ENCODE data around the gene KLK12.

KLK12 gene

DNA sequence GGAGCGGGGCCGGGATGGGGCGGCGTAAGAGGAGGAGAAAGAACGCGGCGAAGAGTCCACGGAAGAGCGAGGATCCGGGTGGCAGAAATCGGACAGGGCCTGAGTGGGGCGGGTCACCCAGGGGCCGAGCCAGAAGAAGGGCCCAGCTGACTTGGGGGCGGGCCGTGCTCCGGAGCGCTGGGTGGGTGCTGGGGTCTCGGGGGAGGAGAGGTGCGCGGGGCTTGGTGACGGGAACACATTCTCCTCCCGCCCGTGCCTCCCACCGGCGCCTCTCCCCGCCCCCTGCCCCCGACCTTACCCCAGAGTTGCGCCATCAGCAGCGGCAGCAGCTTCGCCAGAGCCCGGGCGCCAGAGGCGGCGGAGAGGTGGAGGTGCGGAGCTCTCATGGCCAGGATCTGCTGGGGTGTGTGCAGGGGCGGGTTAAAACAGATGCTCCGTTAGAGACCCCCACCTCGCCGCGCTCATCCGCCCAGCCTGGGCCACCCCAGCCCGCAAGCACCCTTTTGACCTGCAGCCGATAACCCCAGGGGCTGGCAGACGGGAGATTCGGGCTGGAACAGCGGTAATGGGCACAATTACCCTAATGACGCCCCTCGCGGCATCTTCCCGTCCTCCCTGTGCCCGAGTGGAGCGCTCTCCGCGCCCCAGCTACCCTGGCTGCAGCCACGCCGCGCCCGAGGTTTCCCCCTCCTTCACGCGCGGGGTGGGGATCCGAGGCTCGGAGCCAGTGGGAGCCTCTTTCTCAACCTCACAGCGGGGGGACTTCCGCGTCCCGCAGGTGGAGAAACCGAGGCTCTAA, 15.9 kb downstream of the KLK12 start:
- H3K36me3 ChIP-seq (ENCODE audit: control insufficient read depth, insufficient read depth, low read length): no peaks in the 10 kb centered on the region
- H3K4me3 ChIP-seq (ENCODE audit: low read depth, low read length): peak overlapping the region; percentile 47
- no peak overlapping the region for H3K9ac ChIP-seq

GRCh38 chr19:51016798-51017683, 17.8 kb downstream of the KLK12 start:
- H3K79me2 ChIP-seq: no peaks in the 10 kb centered on the region
- H3K4me2 ChIP-seq (ENCODE audit: low read length): peak overlapping the region; percentile 65
- H3K4me3 ChIP-seq (ENCODE audit: low read depth, low read length): peak overlapping the region; percentile 33
- peak; percentile 78 for TF ChIP-seq CTCF (IDR thresholded peaks at IDR 0.05)
- H3K9ac ChIP-seq: no peak overlapping the region
- peaks cover 10% of the 10 kb centered on the region for H3K4me1 ChIP-seq
- H2AFZ ChIP-seq: peak overlapping the region; percentile 75
- no peaks in the 10 kb centered on the region for H3K9me3 ChIP-seq (ENCODE audit: control insufficient read depth, low read length)
- no peaks in the 10 kb centered on the region for H3K36me3 ChIP-seq (ENCODE audit: control insufficient read depth, insufficient read depth, low read length)
- H3K27ac ChIP-seq: no peak overlapping the region
- no peaks in the 10 kb centered on the region for H3K27me3 ChIP-seq (ENCODE audit: control insufficient read depth, insufficient read depth, low read length)

More for the DNA sequence above, 15.9 kb downstream of the KLK12 start:
- no peaks in the 10 kb centered on the region for H3K79me2 ChIP-seq
- H3K4me1 ChIP-seq: peaks cover 10% of the 10 kb centered on the region
- H3K9me3 ChIP-seq (ENCODE audit: control insufficient read depth, low read length): no peaks in the 10 kb centered on the region
- no peak for TF ChIP-seq CTCF (IDR thresholded peaks at IDR 0.05)
- peak overlapping the region; percentile 87 for H3K4me2 ChIP-seq (ENCODE audit: low read length)
- peak overlapping the region; percentile 65 for H2AFZ ChIP-seq
- H3K27ac ChIP-seq: no peak overlapping the region
- no peaks in the 10 kb centered on the region for H3K27me3 ChIP-seq (ENCODE audit: control insufficient read depth, insufficient read depth, low read length)

DNA sequence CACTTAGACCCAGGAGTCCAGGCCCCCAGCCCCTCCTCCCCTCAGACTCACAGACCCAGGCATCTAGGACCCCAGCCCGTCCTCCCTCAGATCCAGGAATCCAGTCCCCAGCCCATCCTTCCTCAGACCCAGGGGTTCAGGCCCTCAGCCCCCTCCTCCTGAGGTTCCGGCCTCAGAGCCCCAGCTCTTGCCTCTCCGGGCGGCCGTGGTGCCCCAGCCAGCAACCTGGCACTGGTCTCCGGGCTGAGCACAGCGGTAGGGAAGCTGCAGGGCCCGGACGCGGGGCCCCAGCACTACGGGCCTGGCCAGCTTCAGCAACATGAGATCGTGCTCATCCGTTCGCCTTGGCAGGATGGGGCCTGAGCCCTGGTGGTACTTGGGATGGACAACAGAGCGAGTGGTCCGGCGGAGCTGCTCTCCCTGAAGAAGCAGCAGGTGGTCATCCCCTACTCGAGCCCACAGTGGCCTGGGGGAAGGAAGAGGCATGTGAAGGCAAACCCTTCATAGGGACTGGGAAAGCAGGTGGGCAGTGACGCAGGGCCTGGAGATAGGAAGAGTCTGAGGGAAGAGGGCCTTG, 19.0 kb downstream of the KLK12 start:
- Histone ChIP-seq H3K9me3 (ENCODE audit: control insufficient read depth, low read length) (no peaks in the 10 kb centered on the region), H3K4me1 (peaks cover 8% of the 10 kb centered on the region), H3K9ac (no peak overlapping the region), H3K27ac (no peak overlapping the region), H3K36me3 (ENCODE audit: control insufficient read depth, insufficient read depth, low read length) (no peaks in the 10 kb centered on the region), H2AFZ (no peak overlapping the region), H3K27me3 (ENCODE audit: control insufficient read depth, insufficient read depth, low read length) (no peaks in the 10 kb centered on the region), H3K4me3 (ENCODE audit: low read depth, low read length) (no peak overlapping the region), H3K4me2 (ENCODE audit: low read length) (no peak overlapping the region), H3K79me2 (no peaks in the 10 kb centered on the region)
- no peak for TF ChIP-seq CTCF (IDR thresholded peaks at IDR 0.05)

DNA sequence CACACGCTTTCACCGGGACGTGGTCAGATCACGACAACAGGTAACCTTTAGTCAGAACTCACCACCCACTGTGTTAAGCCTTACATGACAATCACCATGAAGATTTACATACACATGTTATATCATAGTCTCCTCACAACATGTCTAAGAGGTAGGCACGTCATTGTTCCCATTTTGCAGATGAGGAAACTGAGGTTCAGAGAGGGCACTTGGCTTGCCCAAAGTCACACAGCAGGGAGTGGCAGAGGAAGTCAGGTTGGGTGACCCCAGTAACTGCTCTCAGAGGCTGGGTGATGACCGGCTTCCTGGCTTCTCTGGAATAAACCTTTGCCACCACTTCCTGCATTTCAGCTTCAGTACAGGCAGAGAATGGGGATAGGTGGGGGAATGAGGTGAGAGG, 20.6 kb downstream of the KLK12 start:
- Histone ChIP-seq H3K36me3 (ENCODE audit: control insufficient read depth, insufficient read depth, low read length) (no peaks in the 10 kb centered on the region), H2AFZ (no peak overlapping the region), H3K27me3 (ENCODE audit: control insufficient read depth, insufficient read depth, low read length) (no peaks in the 10 kb centered on the region), H3K79me2 (no peaks in the 10 kb centered on the region), H3K4me3 (ENCODE audit: low read depth, low read length) (no peak overlapping the region), H3K9ac (no peak overlapping the region), H3K27ac (no peak overlapping the region), H3K4me2 (ENCODE audit: low read length) (no peak overlapping the region), H3K9me3 (ENCODE audit: control insufficient read depth, low read length) (no peaks in the 10 kb centered on the region), H3K4me1 (peaks cover 8% of the 10 kb centered on the region)
- no peak for TF ChIP-seq CTCF (IDR thresholded peaks at IDR 0.05)
